PC-9 (cell line): ENCODE results near the gene B4GALT6. TPM values are rescaled to one million over a fixed set of nuclear protein-coding genes. Genes with fewer than 3 reads are reported as not detected.

Experiments
- BruUV-seq: library from RNA; stranded (reverse); fragments of 400-500 nt; replicated peaks from 2 replicates; lab custom pipeline; 2021; lab: Mats Ljungman, UMichigan
- CTCF ChIA-PET: fragments of 300-600 bp; sonication (Branson Sonifier 250); formaldehyde crosslinking; loops from one replicate; lab custom pipeline; 2022; ENCODE audit warnings: antibody characterized with exemption; lab: Charles Lee
- POLR2A ChIA-PET: fragments of 300-600 bp; sonication (Branson Sonifier 250); formaldehyde crosslinking; loops from one replicate; lab custom pipeline; 2022; ENCODE audit warnings: antibody characterized with exemption; ENCODE audit not compliant: unreplicated experiment; lab: Charles Lee
- DNase-seq, 2 experiments: peaks; one replicate each; pipeline versions ENCODE4 v3.0.0 to v3.0.0-alpha.2; 2015 to 2022; ENCODE audit warnings: mixed read lengths in 1 of 2
- H2AFZ ChIP-seq: fragments of 200-600 bp; sonication (generic); 2 replicates; pipeline ENCODE4 v1.8.1; 2017; ENCODE audit warnings: antibody characterized with exemption
- H3F3A ChIP-seq: fragments of 200-600 bp; sonication (generic); 2 replicates; pipeline ENCODE4 v1.8.1; 2017; ENCODE audit warnings: antibody characterized with exemption, mild to moderate bottlenecking, low read depth; ENCODE audit not compliant: insufficient read depth
- H3K27ac ChIP-seq: fragments of 200-600 bp; sonication (generic); 2 replicates; pipeline ENCODE4 v1.6.1; 2016; ENCODE audit warnings: mixed run types
- H3K27me3 ChIP-seq: fragments of 200-600 bp; sonication (generic); 2 replicates; pipeline ENCODE4 v1.6.1; 2016; ENCODE audit warnings: low read depth, mixed run types; ENCODE audit not compliant: insufficient read depth
- H3K36me3 ChIP-seq: fragments of 200-600 bp; sonication (generic); 2 replicates; pipeline ENCODE4 v1.6.1; 2016; ENCODE audit warnings: low read depth, mixed run types
- H3K4me1 ChIP-seq: fragments of 200-600 bp; sonication (generic); replicated peaks from 2 replicates; pipeline ENCODE4 v1.6.1; 2016; ENCODE audit warnings: mixed run types; ENCODE audit not compliant: insufficient read depth
- H3K4me2 ChIP-seq: fragments of 200-600 bp; sonication (generic); 2 replicates; pipeline ENCODE4 v1.6.1; 2017; ENCODE audit warnings: mixed run types
- H3K4me3 ChIP-seq: fragments of 200-600 bp; sonication (generic); 2 replicates; pipeline ENCODE4 v1.6.1; 2016; ENCODE audit warnings: mixed run types
- H3K79me2 ChIP-seq: fragments of 200-600 bp; sonication (generic); 2 replicates; pipeline ENCODE4 v1.6.1; 2017; ENCODE audit warnings: low read depth, mixed run types
- H3K9me2 ChIP-seq: fragments of 200-600 bp; sonication (generic); 2 replicates; pipeline ENCODE4 v1.8.1; 2017; ENCODE audit warnings: mild to moderate bottlenecking; ENCODE audit not compliant: insufficient read depth
- H3K9me3 ChIP-seq: fragments of 200-600 bp; sonication (generic); 2 replicates; pipeline ENCODE4 v1.8.1; 2016; ENCODE audit warnings: low read depth; ENCODE audit not compliant: insufficient read depth
- H4K20me1 ChIP-seq: fragments of 200-600 bp; sonication (generic); 2 replicates; pipeline ENCODE4 v1.8.1; 2017; ENCODE audit not compliant: insufficient read depth
- EZH2 ChIP-seq: fragments of 200-600 bp; sonication (generic); IDR thresholded peaks from 2 replicates; pipeline ENCODE4 v1.8.0; 2017; ENCODE audit warnings: antibody characterized with exemption, low read depth
- intact Hi-C: fragments of 100-400 bp; cut with micrococcal nuclease; formaldehyde crosslinking; loops from one replicate; pipeline ENCODE4 v1.10.0; 2022; ENCODE audit not compliant: unreplicated experiment
- total RNA-seq: library from RNA; stranded (reverse); gene quantifications from 2 replicates; pipeline ENCODE4 v1.2.3, GENCODE V29; 2021
- TF ChIP-seq, protein P1 (sequence below): fragments of 200-600 bp; sonication (generic); conservative IDR thresholded peaks from 2 replicates; pipeline ENCODE4 v1.6.1; 2017; ENCODE audit warnings: mixed run types, antibody characterized with exemption, mild to moderate bottlenecking, moderate library complexity

B4GALT6 gene
- total RNA-seq, 1 experiment from 2014 or later: 5.3 TPM

DNA sequence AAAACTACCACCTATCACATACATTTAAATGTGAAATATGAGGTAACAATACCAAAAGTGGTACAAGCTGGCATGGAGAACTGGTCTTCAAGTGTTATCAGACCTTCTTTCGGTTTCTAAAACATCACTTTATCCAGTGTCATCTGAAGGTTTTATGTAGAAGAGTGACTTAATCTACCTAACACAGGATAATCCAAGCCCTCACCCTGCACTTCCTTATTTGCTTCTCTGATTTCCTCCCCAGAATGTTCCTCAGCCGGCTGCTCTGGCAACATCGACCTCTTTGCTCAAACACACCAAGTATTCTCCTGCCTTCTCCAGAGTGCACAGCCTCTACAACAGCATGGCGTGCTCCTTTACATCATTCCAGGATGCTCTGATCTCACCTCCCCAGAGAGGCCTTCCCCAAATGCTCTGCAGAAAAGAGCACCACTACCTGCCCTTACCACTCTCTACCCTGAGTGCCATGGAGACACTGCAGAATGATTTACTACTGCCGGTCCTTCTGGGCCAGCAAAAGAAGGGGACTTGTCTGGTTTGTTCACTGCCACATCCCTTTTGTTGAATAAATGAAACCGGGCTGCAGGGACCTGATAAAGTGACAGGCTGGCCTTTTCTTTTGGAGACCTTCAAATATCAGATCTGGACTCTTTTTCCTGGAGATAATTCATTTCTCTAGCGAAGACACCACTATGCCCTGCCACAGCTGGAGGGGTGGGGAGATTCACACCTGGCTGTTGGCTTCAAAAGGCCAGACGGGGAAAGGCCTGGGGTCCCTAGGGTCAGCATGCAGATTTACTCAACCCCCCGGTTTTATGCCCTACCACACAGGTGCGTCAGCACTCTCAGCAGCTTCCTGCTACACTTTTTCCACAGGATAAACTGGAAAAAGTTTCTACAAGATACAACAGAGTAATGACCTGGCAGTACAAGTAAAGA lies 50.7 kb downstream of the B4GALT6 start:
- intact Hi-C loops: no loop called here
- BruUV-seq: no TSS peak

DNA sequence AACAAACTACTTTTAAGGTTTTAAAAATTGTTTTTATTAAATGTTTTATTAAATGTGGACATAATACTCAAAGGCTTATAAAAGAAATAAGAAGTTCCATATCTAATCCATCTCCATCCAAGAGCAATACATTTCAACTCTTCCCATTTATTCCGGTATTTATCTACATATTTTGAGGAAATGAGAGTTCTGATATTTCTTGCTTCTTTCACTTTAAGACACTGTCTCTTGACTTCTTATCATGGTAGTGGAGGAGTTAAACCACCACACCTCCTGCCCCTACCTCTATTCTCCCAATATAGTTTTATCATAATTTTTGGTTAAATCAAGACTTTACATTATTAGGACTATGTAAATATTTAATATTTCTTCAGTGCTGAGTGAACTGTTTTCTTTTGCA lies 52.0 kb downstream of the B4GALT6 start:
- CTCF ChIA-PET: no interaction called here
- Histone ChIP-seq H3K79me2 (no peaks in the 10 kb centered on the region), H3K9me2 (no peaks in the 10 kb centered on the region), H3K4me2 (no peak overlapping the region), H3K4me3 (no peak overlapping the region), H3K27ac (no peak overlapping the region), H3K36me3 (no peaks in the 10 kb centered on the region), H3K27me3 (no peaks in the 10 kb centered on the region), H3F3A (no peaks in the 10 kb centered on the region), H2AFZ (no peak overlapping the region), H4K20me1 (no peaks in the 10 kb centered on the region), H3K9me3 (no peaks in the 10 kb centered on the region), H3K4me1 (no peaks in the 10 kb centered on the region)
- no peak for DNase-seq
- intact Hi-C loops: no loop called here
- TF ChIP-seq, protein P1, sequence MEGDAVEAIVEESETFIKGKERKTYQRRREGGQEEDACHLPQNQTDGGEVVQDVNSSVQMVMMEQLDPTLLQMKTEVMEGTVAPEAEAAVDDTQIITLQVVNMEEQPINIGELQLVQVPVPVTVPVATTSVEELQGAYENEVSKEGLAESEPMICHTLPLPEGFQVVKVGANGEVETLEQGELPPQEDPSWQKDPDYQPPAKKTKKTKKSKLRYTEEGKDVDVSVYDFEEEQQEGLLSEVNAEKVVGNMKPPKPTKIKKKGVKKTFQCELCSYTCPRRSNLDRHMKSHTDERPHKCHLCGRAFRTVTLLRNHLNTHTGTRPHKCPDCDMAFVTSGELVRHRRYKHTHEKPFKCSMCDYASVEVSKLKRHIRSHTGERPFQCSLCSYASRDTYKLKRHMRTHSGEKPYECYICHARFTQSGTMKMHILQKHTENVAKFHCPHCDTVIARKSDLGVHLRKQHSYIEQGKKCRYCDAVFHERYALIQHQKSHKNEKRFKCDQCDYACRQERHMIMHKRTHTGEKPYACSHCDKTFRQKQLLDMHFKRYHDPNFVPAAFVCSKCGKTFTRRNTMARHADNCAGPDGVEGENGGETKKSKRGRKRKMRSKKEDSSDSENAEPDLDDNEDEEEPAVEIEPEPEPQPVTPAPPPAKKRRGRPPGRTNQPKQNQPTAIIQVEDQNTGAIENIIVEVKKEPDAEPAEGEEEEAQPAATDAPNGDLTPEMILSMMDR: no peak
- TF ChIP-seq EZH2: no peak
- no TSS peak for BruUV-seq
- POLR2A ChIA-PET: no interaction called here

More for the DNA sequence above, 50.7 kb downstream of the B4GALT6 start:
- no peaks in the 10 kb centered on the region for H3K4me1 ChIP-seq
- H3F3A ChIP-seq: no peaks in the 10 kb centered on the region
- no peaks in the 10 kb centered on the region for H4K20me1 ChIP-seq
- DNase-seq: no peak
- no peak overlapping the region for H3K4me3 ChIP-seq
- H3K9me3 ChIP-seq: no peaks in the 10 kb centered on the region
- H3K27ac ChIP-seq: no peak overlapping the region
- no peaks in the 10 kb centered on the region for H3K79me2 ChIP-seq
- H3K27me3 ChIP-seq: no peaks in the 10 kb centered on the region
- H3K36me3 ChIP-seq: no peaks in the 10 kb centered on the region
- POLR2A ChIA-PET: no interaction called here
- H2AFZ ChIP-seq: no peak overlapping the region
- no peak for TF ChIP-seq EZH2
- TF ChIP-seq, protein P1: no peak
- no peaks in the 10 kb centered on the region for H3K9me2 ChIP-seq
- CTCF ChIA-PET: no interaction called here
- H3K4me2 ChIP-seq: no peak overlapping the region

DNA sequence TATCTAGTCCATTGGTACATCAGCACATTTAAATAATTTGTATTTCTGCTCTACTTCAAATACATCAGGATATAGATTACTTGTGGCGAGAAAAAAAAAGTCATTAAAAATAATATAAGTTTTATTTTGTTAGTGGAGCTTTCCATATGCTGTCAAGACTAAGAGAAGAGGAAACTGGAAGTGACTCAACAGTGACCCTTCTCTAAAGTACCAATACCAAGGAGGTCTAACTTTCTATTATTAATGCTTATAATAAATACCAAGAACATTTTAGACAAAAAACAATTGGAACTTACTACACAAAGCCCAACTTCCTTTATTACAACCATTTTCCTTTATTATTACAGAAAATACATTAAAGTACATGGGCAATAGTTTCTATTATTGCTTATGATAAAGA lies 52.9 kb downstream of the B4GALT6 start:
- H2AFZ ChIP-seq: no peak overlapping the region
- no TSS peak for BruUV-seq
- intact Hi-C loops: no loop called here
- H4K20me1 ChIP-seq: no peaks in the 10 kb centered on the region
- no peak for TF ChIP-seq EZH2
- TF ChIP-seq, protein P1: no peak
- ChIA-PET CTCF (no interaction called here), POLR2A (no interaction called here)
- no peak overlapping the region for H3K4me3 ChIP-seq
- no peak for DNase-seq
- no peaks in the 10 kb centered on the region for H3K79me2 ChIP-seq
- no peaks in the 10 kb centered on the region for H3K4me1 ChIP-seq
- no peaks in the 10 kb centered on the region for H3F3A ChIP-seq
- H3K27ac ChIP-seq: no peak overlapping the region
- no peak overlapping the region for H3K4me2 ChIP-seq
- no peaks in the 10 kb centered on the region for H3K9me2 ChIP-seq
- no peaks in the 10 kb centered on the region for H3K9me3 ChIP-seq
- H3K36me3 ChIP-seq: no peaks in the 10 kb centered on the region
- no peaks in the 10 kb centered on the region for H3K27me3 ChIP-seq
